GM19324 (cell line): ENCODE results near the gene MGARP.
"Not testable (repeated sequence)": the region's sequence is repeated elsewhere in the genome, so short reads cannot be mapped to it uniquely, and the experiment has no call there.

ENCODE experiments used
- ATAC-seq: cut with Tn5 transposase; IDR thresholded peaks from one replicate; pipeline ENCODE4 v1.9.1; 2021; ENCODE audit warnings: mild to moderate bottlenecking, moderate library complexity; ENCODE audit not compliant: unreplicated experiment, low FRiP score

The MGARP gene

DNA sequence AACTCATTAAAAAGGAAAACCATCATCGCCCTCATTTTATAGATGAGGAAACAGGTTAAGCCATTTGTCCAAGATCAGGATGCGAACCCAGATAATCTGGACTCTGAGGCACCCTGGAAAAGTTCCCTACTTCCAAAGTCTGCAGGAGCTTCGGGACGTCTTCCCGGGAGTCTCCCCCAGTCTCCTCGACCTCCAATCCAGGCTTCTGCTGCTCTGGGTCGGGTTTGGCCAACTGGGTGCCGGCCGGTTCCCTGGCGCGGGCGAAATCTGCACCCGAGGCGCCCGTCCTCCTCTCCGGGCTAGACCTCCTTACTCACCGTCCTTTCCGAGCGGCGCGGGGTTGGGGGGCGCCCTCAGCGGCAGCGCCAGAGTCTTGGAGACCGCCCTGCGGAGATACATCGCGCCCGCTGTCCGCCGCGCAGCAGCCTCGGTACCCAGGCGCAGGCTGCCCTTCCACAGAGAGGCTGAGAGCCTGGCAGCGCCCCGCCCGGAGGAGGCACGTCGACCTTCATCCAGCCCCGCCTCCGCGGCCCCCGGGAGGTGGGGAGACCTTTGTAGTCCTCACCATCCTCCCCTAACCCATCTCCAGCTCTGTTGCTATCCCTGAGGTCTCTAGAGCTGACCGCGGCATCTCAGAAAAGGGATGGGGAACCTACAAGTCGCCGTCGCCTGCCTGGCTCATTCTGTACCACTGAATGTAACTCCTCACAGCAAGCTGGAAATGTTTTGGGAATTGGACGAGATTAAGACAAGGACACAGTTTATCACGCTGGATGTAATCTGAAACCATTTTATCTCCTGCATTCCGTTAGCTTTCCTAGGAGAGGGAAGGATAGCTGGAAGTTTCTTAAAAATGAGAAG lies at the start of gene MGARP:
TSS of gene MGARP (minus strand) at position 466 of the 861 bp plus-strand sequence. CDS start at position 399, 67 bp downstream.
- no peak for ATAC-seq

GRCh38 chr4:139329665-139330200 lies 49.7 kb upstream of the MGARP start:
- no peak for ATAC-seq

GRCh38 chr4:139324620-139325019 lies 44.6 kb upstream of the MGARP start:
- ATAC-seq: no peak

- not testable (repeated sequence) for ATAC-seq
Observed at GRCh38 chr4:139322541-139322940, 42.5 kb upstream of the MGARP start.

GRCh38 chr4:139322070-139322469 lies 42.0 kb upstream of the MGARP start:
- not testable (repeated sequence) for ATAC-seq

DNA sequence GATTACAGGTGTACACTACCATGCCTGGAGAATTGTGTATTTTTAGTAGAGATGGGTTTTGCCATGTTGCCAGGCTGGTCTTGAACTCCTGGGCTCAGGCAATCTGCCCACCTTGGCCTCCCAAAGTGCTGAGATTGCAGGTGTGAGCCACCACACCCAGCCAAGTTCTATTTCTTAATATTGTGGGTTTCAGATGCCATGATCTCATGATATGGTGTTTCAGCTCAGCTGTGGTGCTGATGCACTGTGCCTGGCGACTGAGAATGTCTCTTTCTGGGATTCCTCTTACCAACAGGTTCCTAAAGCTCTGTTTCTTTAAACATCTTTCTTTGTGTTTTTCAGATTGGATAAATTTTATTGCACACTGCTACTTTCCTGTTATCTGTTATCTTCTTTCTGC lies 39.5 kb upstream of the MGARP start:
- ATAC-seq: no peak

DNA sequence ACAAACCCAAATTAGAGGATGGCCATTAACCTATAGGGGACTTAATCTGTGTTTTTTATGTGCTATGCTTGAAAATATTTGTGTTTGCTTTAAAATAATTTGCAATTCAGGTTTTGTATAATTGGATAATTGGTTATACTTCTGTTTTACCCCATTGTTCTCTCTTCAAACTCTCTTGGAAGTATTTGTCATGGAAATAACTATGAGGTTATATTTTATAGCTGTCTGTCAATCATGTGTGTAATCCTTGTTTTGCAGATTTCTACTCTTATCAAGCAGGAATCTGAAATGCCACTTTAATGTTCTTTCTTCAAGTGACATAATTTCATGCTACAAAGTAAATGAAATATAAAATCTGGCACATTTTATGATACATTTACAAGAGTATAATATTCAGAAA lies 37.6 kb upstream of the MGARP start:
- ATAC-seq: no peak

- ATAC-seq: no peak
Observed at GRCh38 chr4:139316733-139317132, 36.7 kb upstream of the MGARP start.

DNA sequence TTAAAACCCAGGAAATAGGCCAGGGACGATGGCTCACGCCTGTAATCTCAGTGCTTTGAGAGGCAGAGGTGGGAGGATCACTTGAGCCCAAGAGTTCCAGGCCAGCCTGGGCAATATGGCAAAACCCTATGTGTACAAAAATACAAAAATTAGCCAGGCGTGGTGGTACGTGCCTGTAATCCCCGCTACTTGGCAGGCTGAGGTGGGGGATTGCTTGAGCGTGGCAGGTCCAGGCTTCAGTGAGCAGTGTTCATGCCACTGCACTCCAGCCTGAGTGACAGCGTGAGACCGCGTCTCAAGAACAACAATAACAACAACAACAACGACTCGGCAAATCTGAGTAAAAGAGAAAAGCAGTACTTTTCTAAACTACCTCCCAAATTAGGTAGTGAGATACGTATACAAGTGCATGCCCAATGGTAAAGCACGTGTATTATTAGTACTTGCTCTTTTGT lies 35.2 kb upstream of the MGARP start:
- ATAC-seq: peak; percentile 47

- ATAC-seq: no peak
Observed at GRCh38 chr4:139314047-139314800, 34.2 kb upstream of the MGARP start.

DNA sequence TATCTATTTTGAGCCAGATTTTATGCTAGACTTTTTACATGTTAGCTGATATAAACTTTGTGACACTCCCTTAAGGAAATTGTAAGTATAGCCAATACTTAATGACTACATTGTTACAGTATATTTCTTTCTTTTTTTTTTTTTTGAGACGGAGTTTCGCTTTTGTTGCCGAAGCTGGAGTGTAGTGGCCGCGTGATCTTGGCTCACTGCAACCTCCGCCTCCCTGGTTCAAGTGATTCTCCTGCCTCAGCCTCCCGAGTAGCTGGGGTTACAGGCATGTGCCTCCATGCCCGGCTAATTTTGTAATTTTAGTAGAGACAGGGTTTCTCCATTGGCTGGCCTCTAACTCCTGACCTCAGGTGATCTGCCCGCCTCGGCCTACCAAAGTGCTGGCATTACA lies 33.4 kb upstream of the MGARP start:
- ATAC-seq: not testable (repeated sequence)

DNA sequence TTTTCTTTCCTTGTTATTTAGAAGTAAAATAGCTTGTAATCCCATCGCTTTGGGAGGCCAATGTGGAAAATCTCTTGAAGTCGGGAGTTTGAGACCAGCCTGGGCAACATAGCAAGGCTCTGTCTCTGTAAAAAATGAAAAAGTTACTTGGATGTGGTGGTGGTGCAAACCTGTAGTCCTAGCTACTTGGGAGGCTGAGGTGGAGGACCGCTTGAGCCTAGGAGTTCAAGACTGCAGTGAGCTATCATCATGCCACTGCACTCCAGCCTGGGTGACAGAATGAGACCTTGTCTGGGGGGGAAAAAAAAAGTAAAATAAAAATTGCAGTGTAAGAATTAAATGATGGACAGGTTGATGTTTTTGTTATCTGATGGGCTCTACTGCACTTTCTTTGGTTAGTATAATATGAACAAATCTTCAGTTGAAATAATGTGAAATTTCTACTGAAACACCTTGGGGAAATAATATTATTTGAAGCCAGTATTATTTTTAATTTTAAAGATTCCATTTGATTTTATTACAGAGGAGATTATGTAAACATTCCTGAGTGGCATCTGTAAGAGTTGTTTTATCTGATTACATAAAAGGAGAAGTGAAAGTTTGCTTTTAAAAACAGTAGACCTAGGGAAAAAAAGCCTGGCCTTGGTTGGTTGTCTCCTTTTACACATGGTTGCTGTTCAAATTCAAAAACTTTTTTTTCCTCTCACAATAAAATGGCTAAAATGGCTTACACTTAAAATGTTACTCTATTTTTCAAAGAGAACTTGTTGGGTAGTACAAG lies 32.7 kb upstream of the MGARP start:
- ATAC-seq: no peak

GRCh38 chr4:139311909-139312308 lies 31.9 kb upstream of the MGARP start:
- no peak for ATAC-seq

GRCh38 chr4:139304920-139305319 lies 24.9 kb upstream of the MGARP start:
- ATAC-seq: no peak

DNA sequence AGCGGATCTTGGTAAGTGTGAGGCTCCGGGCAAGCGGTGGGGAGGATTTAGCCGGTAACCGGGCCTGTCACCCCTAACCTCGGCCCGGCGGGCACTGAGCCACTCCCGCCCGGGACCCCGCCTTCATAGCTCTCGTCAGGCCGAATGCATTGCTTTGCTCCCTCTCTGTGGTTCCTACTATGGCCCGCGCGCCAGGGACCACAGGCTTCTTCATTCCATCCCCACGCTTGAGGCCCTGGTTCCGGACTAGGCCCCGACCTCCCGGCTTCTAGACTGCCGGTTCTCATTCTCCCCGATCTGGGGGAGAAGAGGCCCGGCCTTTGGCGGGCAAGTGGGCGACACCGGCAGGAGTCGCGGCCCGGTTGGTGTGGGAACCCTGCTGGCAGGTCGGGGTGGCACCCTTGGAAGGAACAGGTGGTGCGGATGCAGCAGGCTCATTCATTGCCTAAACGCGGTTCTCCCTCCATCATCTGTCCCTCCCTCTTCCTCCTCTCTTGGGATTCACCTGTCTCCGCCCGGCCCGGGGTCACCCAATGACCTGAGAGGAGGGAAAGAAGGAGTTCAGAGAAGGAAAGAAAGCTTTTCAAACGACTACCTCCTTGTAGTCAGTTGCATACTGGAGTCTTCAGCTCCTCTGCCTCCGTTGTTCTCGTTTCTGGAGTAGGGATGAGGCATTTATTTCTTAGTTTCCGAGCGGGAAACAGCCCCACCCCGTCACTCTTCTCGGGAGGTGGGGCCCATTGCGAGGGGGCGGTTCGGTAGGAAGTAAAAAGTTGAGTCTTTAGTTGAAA lies 22.0 kb upstream of the MGARP start, which contains the start of gene NDUFC1:
TSS of gene NDUFC1 (minus strand) at position 657 of the 791 bp plus-strand sequence. CDS start 6,679 bp downstream, outside the sequence.
- ATAC-seq: peak; percentile 36

DNA sequence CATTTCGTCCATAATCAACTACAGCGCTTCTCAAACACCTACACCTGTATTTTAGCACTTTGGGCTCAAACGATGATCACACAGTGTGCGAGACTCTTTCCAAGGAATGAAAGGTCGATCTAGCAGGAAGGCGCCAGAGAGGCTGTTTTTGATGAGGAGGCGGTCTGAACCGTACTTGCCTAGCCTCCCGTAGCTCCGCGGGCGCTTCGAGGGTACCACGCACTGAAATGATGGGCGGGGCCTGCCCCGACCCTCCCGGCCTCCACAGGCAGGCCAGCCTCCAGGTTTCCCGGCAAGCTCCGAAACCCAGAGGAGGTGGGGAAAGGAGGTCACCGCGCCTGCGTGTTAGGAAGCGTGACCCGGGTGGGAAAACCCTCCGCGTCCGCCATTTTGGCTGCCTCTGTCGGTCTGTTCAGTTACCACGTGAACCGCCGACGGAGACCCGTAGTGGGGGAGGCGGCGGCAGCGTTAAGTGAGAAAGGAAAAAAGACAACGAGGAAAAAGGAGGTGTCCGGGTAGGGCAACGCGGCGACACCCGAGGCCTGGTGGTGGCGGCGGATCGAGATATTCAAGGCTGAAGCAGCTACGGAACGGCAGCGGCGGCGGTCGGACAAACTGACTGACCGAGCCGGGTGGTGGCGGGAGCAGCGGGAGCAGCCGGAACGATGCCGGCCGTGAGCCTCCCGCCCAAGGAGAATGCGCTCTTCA lies 21.2 kb upstream of the MGARP start, which contains the start of gene NAA15:
TSS of gene NAA15 (plus strand) at position 393 of the 708 bp plus-strand sequence. CDS start at position 666, 273 bp downstream.
- ATAC-seq: peak; percentile 90

- peak; percentile 8 for ATAC-seq
Observed at GRCh38 chr4:139300431-139301112, 20.5 kb upstream of the MGARP start.

DNA sequence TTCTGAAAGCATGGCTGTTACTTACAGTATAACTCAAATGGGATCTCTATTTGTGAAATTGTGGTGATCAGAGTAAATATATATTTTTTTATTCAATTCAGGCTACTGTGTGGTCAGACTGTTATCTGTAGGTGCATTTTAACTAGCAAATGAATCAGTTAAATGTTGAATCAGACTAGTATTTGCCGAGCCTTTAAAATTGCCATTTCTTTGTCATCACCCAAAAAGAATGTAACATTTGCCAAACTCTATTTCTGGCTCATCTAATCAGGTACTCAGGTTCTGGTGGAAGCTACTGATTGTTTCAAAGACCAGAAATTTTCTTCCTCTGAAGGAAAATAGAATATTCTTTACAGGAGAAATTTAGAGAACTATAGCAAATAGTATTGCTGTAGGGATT lies 19.5 kb upstream of the MGARP start:
- ATAC-seq: no peak
